ENCODE results near the gene KCNMB2.

DNA sequence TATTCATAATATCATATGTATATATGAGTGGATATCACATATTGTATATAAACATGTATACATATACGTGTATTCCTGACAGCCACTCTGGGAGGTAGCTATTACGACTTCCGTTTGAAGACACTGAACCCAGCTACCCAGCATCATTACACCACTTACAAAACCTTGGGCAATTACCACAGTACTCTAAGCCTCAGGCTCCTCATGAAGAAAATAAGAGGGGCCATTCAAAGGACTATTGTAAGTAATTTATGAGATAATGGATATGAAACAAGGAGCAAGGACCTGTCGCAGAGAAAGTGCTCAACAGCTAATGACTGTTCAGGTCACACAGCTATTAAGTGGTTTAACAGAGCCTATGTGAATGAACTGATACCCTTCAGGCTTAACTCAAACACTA lies 52.4 kb downstream of the KCNMB2 start:
- no peak for TF ChIP-seq POLR2AphosphoS5 (IDR thresholded peaks at IDR 0.05; ENCODE audit: borderline replicate concordance, low read depth, low read length)
- no peak for TF ChIP-seq EZH2 (IDR thresholded peaks at IDR 0.05)
- TF ChIP-seq FOXP2 (optimal IDR thresholded peaks at IDR 0.05; ENCODE audit: control extremely low read depth, extremely low read length, insufficient read depth), result no peak

Measured in SK-N-MC (cell line).